Liver (tissue), 3 donors: ENCODE data around the gene AP1S3.
A peak's percentile ranks its signal among the peaks of the same experiment; 100 is the strongest.

Experiments
- EGR1 ChIP-seq, 2 donors: IDR thresholded peaks; 2 replicates each; pipeline ENCODE4 v1.6.1; 2016 to 2018; ENCODE audit warnings: antibody characterized with exemption in 2 of 2, low read depth in 2 of 2
- FOXA2 ChIP-seq: IDR thresholded peaks from 2 replicates; pipeline ENCODE4 v1.6.1; 2016; ENCODE audit warnings: antibody characterized with exemption
- GABPA ChIP-seq, 2 donors: IDR thresholded peaks in 1 of 2; conservative IDR thresholded peaks in 1 of 2; 2 replicates each; pipeline ENCODE4 v1.6.1; 2016; ENCODE audit warnings: antibody characterized with exemption in 2 of 2, mild to moderate bottlenecking in 1 of 2, moderate library complexity in 1 of 2
- HNF4A ChIP-seq, 2 donors: conservative IDR thresholded peaks; 2 replicates each; pipeline ENCODE4 v1.6.1; 2016; ENCODE audit warnings: antibody characterized with exemption in 2 of 2, mild to moderate bottlenecking in 2 of 2
- HNF4G ChIP-seq: IDR thresholded peaks from 2 replicates; pipeline ENCODE4 v1.6.1; 2016; ENCODE audit warnings: antibody characterized with exemption
- RAD21 ChIP-seq, 2 donors: IDR thresholded peaks; 2 replicates each; pipeline ENCODE4 v1.6.1; 2016; ENCODE audit warnings: antibody characterized with exemption in 2 of 2, mild to moderate bottlenecking in 2 of 2
- RXRA ChIP-seq, 2 donors: IDR thresholded peaks; 2 replicates each; pipeline ENCODE4 v1.6.1; 2017 to 2018; ENCODE audit warnings: antibody characterized with exemption in 2 of 2, mild to moderate bottlenecking in 1 of 2
- SP1 ChIP-seq: IDR thresholded peaks from 2 replicates; pipeline ENCODE4 v1.6.1; 2018; ENCODE audit warnings: antibody characterized with exemption, mild to moderate bottlenecking
- TAF1 ChIP-seq: conservative IDR thresholded peaks from 2 replicates; pipeline ENCODE4 v1.6.1; 2016; ENCODE audit warnings: antibody characterized with exemption, mild to moderate bottlenecking
- TF ChIP-seq, protein P1 (sequence below): fragments of 150-350 bp; IDR thresholded peaks from 2 replicates; pipeline ENCODE4 v1.5.1; 2017; ENCODE audit warnings: improper control_type of control experiment, low read depth, low read length; ENCODE audit not compliant: missing input control
- TF ChIP-seq, protein P2 (sequence below): IDR thresholded peaks from 2 replicates; pipeline ENCODE4 v1.6.1; 2016; ENCODE audit warnings: antibody characterized with exemption
- TF ChIP-seq, protein P3 (sequence below): IDR thresholded peaks from 2 replicates; pipeline ENCODE4 v1.6.1; 2016; ENCODE audit warnings: antibody characterized with exemption, mild to moderate bottlenecking
- TF ChIP-seq, protein P4 (sequence below): IDR thresholded peaks from 2 replicates; pipeline ENCODE4 v1.6.1; 2016; ENCODE audit warnings: antibody characterized with exemption
- TF ChIP-seq, protein P5 (sequence below): IDR thresholded peaks from 2 replicates; pipeline ENCODE4 v1.6.1; 2016; ENCODE audit warnings: antibody characterized with exemption
- donor health status: healthy.
- donor health status: healthy.

DNA sequence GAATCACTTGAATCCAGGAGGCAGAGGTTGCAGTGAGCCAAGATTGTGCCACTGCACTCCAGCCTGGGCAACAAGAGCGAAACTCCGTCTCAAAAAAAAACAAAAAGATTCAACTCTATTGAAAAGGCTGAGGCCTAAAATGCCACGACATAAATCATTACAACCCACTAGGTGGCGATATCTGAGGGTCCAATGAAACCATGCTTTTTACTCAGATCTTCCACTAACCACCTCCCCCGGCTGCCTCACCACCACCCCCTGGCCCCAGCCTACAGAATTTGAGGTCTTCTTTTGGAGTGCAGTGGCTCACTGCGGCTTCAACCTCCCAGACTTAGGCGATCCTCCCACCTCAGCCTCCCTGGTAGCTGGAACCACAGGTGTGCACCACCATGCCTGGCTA lies 57.5 kb downstream of the AP1S3 start:
- TF ChIP-seq, protein P1, sequence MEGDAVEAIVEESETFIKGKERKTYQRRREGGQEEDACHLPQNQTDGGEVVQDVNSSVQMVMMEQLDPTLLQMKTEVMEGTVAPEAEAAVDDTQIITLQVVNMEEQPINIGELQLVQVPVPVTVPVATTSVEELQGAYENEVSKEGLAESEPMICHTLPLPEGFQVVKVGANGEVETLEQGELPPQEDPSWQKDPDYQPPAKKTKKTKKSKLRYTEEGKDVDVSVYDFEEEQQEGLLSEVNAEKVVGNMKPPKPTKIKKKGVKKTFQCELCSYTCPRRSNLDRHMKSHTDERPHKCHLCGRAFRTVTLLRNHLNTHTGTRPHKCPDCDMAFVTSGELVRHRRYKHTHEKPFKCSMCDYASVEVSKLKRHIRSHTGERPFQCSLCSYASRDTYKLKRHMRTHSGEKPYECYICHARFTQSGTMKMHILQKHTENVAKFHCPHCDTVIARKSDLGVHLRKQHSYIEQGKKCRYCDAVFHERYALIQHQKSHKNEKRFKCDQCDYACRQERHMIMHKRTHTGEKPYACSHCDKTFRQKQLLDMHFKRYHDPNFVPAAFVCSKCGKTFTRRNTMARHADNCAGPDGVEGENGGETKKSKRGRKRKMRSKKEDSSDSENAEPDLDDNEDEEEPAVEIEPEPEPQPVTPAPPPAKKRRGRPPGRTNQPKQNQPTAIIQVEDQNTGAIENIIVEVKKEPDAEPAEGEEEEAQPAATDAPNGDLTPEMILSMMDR, result no peak
- TF ChIP-seq, protein P2, sequence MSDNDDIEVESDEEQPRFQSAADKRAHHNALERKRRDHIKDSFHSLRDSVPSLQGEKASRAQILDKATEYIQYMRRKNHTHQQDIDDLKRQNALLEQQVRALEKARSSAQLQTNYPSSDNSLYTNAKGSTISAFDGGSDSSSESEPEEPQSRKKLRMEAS, result no peak
- TF ChIP-seq, protein P3, sequence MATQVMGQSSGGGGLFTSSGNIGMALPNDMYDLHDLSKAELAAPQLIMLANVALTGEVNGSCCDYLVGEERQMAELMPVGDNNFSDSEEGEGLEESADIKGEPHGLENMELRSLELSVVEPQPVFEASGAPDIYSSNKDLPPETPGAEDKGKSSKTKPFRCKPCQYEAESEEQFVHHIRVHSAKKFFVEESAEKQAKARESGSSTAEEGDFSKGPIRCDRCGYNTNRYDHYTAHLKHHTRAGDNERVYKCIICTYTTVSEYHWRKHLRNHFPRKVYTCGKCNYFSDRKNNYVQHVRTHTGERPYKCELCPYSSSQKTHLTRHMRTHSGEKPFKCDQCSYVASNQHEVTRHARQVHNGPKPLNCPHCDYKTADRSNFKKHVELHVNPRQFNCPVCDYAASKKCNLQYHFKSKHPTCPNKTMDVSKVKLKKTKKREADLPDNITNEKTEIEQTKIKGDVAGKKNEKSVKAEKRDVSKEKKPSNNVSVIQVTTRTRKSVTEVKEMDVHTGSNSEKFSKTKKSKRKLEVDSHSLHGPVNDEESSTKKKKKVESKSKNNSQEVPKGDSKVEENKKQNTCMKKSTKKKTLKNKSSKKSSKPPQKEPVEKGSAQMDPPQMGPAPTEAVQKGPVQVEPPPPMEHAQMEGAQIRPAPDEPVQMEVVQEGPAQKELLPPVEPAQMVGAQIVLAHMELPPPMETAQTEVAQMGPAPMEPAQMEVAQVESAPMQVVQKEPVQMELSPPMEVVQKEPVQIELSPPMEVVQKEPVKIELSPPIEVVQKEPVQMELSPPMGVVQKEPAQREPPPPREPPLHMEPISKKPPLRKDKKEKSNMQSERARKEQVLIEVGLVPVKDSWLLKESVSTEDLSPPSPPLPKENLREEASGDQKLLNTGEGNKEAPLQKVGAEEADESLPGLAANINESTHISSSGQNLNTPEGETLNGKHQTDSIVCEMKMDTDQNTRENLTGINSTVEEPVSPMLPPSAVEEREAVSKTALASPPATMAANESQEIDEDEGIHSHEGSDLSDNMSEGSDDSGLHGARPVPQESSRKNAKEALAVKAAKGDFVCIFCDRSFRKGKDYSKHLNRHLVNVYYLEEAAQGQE, result no peak
- TF ChIP-seq TAF1 (no peak), GABPA (IDR thresholded peaks at IDR 0.05 in 1 of 2, conservative IDR thresholded peaks at IDR 0.05 in 1 of 2) (no peak), RAD21 (IDR thresholded peaks at IDR 0.05) (peak in 1 of 2 donors; percentile 59), HNF4G (no peak), SP1 (no peak), FOXA2 (no peak), EGR1 (IDR thresholded peaks at IDR 0.05; ENCODE audit: low read depth in 2 of 2) (no peak), RXRA (IDR thresholded peaks at IDR 0.05) (no peak), HNF4A (conservative IDR thresholded peaks at IDR 0.05) (no peak)
- TF ChIP-seq, protein P4, sequence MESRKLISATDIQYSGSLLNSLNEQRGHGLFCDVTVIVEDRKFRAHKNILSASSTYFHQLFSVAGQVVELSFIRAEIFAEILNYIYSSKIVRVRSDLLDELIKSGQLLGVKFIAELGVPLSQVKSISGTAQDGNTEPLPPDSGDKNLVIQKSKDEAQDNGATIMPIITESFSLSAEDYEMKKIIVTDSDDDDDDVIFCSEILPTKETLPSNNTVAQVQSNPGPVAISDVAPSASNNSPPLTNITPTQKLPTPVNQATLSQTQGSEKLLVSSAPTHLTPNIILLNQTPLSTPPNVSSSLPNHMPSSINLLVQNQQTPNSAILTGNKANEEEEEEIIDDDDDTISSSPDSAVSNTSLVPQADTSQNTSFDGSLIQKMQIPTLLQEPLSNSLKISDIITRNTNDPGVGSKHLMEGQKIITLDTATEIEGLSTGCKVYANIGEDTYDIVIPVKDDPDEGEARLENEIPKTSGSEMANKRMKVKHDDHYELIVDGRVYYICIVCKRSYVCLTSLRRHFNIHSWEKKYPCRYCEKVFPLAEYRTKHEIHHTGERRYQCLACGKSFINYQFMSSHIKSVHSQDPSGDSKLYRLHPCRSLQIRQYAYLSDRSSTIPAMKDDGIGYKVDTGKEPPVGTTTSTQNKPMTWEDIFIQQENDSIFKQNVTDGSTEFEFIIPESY, result no peak
- TF ChIP-seq, protein P5, sequence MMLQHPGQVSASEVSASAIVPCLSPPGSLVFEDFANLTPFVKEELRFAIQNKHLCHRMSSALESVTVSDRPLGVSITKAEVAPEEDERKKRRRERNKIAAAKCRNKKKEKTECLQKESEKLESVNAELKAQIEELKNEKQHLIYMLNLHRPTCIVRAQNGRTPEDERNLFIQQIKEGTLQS, result no peak
